IMR-90 (cell line): Measurements from ENCODE around the gene RGSL1. TPM values are rescaled to one million over a fixed set of nuclear protein-coding genes. Genes with fewer than 3 reads are reported as not detected.

Experiments used
- ATAC-seq: fragments of 200-7000 bp; cut with Tn5 transposase; 2 replicates; pipeline ENCODE4 v1.9.1; 2020; ENCODE audit warnings: low read depth, mild to moderate bottlenecking, moderate library complexity
- BruUV-seq: library from RNA; stranded (reverse); fragments of 400-500 nt; replicated peaks from 2 replicates; lab custom pipeline; 2021; lab: Mats Ljungman, UMichigan
- CTCF ChIA-PET: fragments of 300-600 bp; formaldehyde crosslinking; extraction: SDS; loops from one replicate; lab custom pipeline; 2021; ENCODE audit warnings: antibody characterized with exemption; lab: Yijun Ruan, JAX
- POLR2A ChIA-PET: fragments of 300-600 bp; sonication (Branson Sonifier 250); formaldehyde crosslinking; loops from one replicate; lab custom pipeline; 2022; ENCODE audit warnings: antibody characterized with exemption; ENCODE audit not compliant: unreplicated experiment; lab: Charles Lee
- DNase-seq: peaks from one replicate; pipeline ENCODE4 v3.0.0; 2013
- H2AFZ ChIP-seq: replicated peaks from 2 replicates; pipeline ENCODE3; 2013; ENCODE audit warnings: low read length, mild to moderate bottlenecking; ENCODE audit not compliant: poor library complexity
- H2AK5ac ChIP-seq: 2 replicates; pipeline ENCODE4 v1.6.1; 2013; ENCODE audit warnings: low read depth, low read length, inconsistent platforms
- H2AK9ac ChIP-seq: replicated peaks from 2 replicates; pipeline ENCODE3; 2013; ENCODE audit warnings: mild to moderate bottlenecking, low read depth, low read length, moderate library complexity; ENCODE audit not compliant: poor library complexity
- H2BK120ac ChIP-seq: 2 replicates; pipeline ENCODE4 v1.6.1; 2013; ENCODE audit warnings: low read depth, low read length, inconsistent platforms
- H2BK15ac ChIP-seq: 3 replicates; pipeline ENCODE4 v1.6.1; 2013; ENCODE audit warnings: low read depth, low read length, inconsistent platforms
- H2BK20ac ChIP-seq: 2 replicates; pipeline ENCODE4 v1.6.1; 2013; ENCODE audit warnings: low read depth, mild to moderate bottlenecking, inconsistent platforms, low read length, moderate library complexity
- H2BK5ac ChIP-seq: 2 replicates; pipeline ENCODE4 v1.6.1; 2013; ENCODE audit warnings: mild to moderate bottlenecking, low read depth, low read length, inconsistent platforms; ENCODE audit not compliant: poor library complexity, severe bottlenecking
- H3K14ac ChIP-seq: replicated peaks from 2 replicates; pipeline ENCODE4 v1.6.1; 2013; ENCODE audit warnings: low read depth, low read length, inconsistent platforms
- H3K18ac ChIP-seq: 2 replicates; pipeline ENCODE4 v1.6.1; 2013; ENCODE audit warnings: low read depth, low read length, control low read depth
- H3K23ac ChIP-seq: 2 replicates; pipeline ENCODE4 v1.6.1; 2013; ENCODE audit warnings: low read depth, low read length, inconsistent platforms
- H3K27ac ChIP-seq: 2 replicates; pipeline ENCODE4 v1.5.1; 2013; ENCODE audit warnings: mild to moderate bottlenecking, control low read depth, low read length; ENCODE audit not compliant: insufficient read depth
- H3K27me3 ChIP-seq: 2 replicates; pipeline ENCODE4 v1.6.1; 2013; ENCODE audit warnings: low read length; ENCODE audit not compliant: control insufficient read depth, insufficient read depth
- H3K36me3 ChIP-seq: 2 replicates; pipeline ENCODE4 v1.6.1; 2013; ENCODE audit warnings: low read length, mixed read lengths; ENCODE audit not compliant: control insufficient read depth, insufficient read depth
- H3K4ac ChIP-seq: 2 replicates; pipeline ENCODE4 v1.6.1; 2013; ENCODE audit warnings: low read depth, low read length, inconsistent platforms
- H3K4me1 ChIP-seq: 2 replicates; pipeline ENCODE4 v1.6.1; 2013; ENCODE audit warnings: low read length, mixed read lengths; ENCODE audit not compliant: control insufficient read depth, insufficient read depth
- H3K4me2 ChIP-seq: 2 replicates; pipeline ENCODE4 v1.6.1; 2013; ENCODE audit warnings: low read depth, mild to moderate bottlenecking, control low read depth, low read length, moderate library complexity
- H3K4me3 ChIP-seq: 2 replicates; pipeline ENCODE4 v1.5.1; 2013; ENCODE audit warnings: low read depth, mild to moderate bottlenecking, control low read depth, low read length, moderate library complexity; ENCODE audit not compliant: insufficient read depth
- H3K56ac ChIP-seq: 2 replicates; pipeline ENCODE4 v1.6.1; 2013; ENCODE audit warnings: low read length, inconsistent platforms; ENCODE audit not compliant: insufficient read depth; ENCODE audit errors: extremely low read depth
- H3K79me1 ChIP-seq, 2 experiments: 2 replicates each; pipeline ENCODE4 v1.6.1; 2013; ENCODE audit warnings: low read length in 2 of 2, inconsistent platforms in 1 of 2, low read depth in 1 of 2
- H3K9ac ChIP-seq: 2 replicates; pipeline ENCODE4 v1.6.1; 2013; ENCODE audit warnings: low read depth, low read length, control low read depth
- H3K9me1 ChIP-seq: 2 replicates; pipeline ENCODE4 v1.6.1; 2013; ENCODE audit warnings: low read length, inconsistent platforms; ENCODE audit not compliant: insufficient read depth
- H3K9me3 ChIP-seq: 2 replicates; pipeline ENCODE4 v1.6.1; 2013; ENCODE audit warnings: low read length; ENCODE audit not compliant: control insufficient read depth, insufficient read depth
- H4K20me1 ChIP-seq: 2 replicates; pipeline ENCODE4 v1.6.1; 2013; ENCODE audit warnings: low read length, inconsistent platforms; ENCODE audit not compliant: insufficient read depth
- H4K5ac ChIP-seq: 2 replicates; pipeline ENCODE4 v1.6.1; 2013; ENCODE audit warnings: mild to moderate bottlenecking, low read depth, low read length, control low read depth
- H4K8ac ChIP-seq, 2 experiments: 2 replicates each; pipeline ENCODE4 v1.6.1; 2013; ENCODE audit warnings: low read depth in 2 of 2, low read length in 2 of 2, control low read depth in 1 of 2, inconsistent platforms in 1 of 2
- H4K91ac ChIP-seq: 2 replicates; pipeline ENCODE4 v1.6.1; 2013; ENCODE audit warnings: low read depth, low read length, inconsistent platforms; ENCODE audit not compliant: insufficient read depth
- BHLHE40 ChIP-seq: fragments of 150-350 bp; IDR thresholded peaks from 2 replicates; pipeline ENCODE4 v1.6.1; 2016; ENCODE audit warnings: mild to moderate bottlenecking, low read depth, low read length
- CHD1 ChIP-seq: IDR thresholded peaks from 2 replicates; pipeline ENCODE4 v1.6.1; 2012; ENCODE audit warnings: low read depth, low read length, improper control_type of control experiment
- CTCF ChIP-seq: conservative IDR thresholded peaks from 2 replicates; pipeline ENCODE4 v1.5.1; 2012; ENCODE audit warnings: mild to moderate bottlenecking, low read depth, low read length, improper control_type of control experiment
- FOS ChIP-seq: fragments of 150-350 bp; IDR thresholded peaks from 2 replicates; pipeline ENCODE4 v1.6.1; 2016; ENCODE audit warnings: low read depth, low read length
- POLR2A ChIP-seq: IDR thresholded peaks from 2 replicates; pipeline ENCODE4 v1.6.1; 2012; ENCODE audit warnings: mild to moderate bottlenecking, low read depth, low read length
- RAD21 ChIP-seq: IDR thresholded peaks from 2 replicates; pipeline ENCODE4 v1.6.1; 2012; ENCODE audit warnings: low read length, improper control_type of control experiment
- RCOR1 ChIP-seq: IDR thresholded peaks from 2 replicates; pipeline ENCODE4 v1.6.1; 2012; ENCODE audit warnings: mild to moderate bottlenecking, low read length, improper control_type of control experiment; ENCODE audit not compliant: insufficient replicate concordance
- SMC3 ChIP-seq: fragments of 150-350 bp; IDR thresholded peaks from 2 replicates; pipeline ENCODE4 v1.6.1; 2016; ENCODE audit warnings: low read depth, mild to moderate bottlenecking, antibody characterized with exemption, low read length, moderate library complexity
- WGBS, 2 experiments: methylation state at CpG; one replicate each; pipeline versions ENCODE4 v1.1.5 to v1.1.7; 2013; ENCODE audit warnings: missing lambda C conversion rate in 2 of 2; ENCODE audit not compliant: insufficient read length in 1 of 2; ENCODE audit errors: extremely low coverage in 2 of 2; 5-methylcytosine and 5-hydroxymethylcytosine counted together
- dilution Hi-C: fragments of 300-500 bp; cut with HindIII; formaldehyde crosslinking; loops from one replicate; pipeline ENCODE4 v1.14.3; 2018; ENCODE audit warnings: low sequenced_read_pairs; ENCODE audit not compliant: unreplicated experiment
- in situ Hi-C: fragments of 300-500 bp; cut with MboI; formaldehyde crosslinking; loops from 3 replicates; pipeline ENCODE4 v1.14.3; 2019; ENCODE audit warnings: low sequenced_read_pairs, inconsistent platforms, mixed read lengths
- intact Hi-C: fragments of 100-400 bp; cut with micrococcal nuclease; formaldehyde crosslinking; loops from 2 replicates; pipeline ENCODE4 v1.10.0; 2022
- polyA plus RNA-seq, 3 experiments: library from polyadenylated mRNA; depleted of rRNA; stranded (reverse); fragments of >200 nt; gene quantifications; 2 replicates each; pipeline ENCODE4 v1.2.3, GENCODE V29; 2012; ENCODE audit warnings: low replicate concordance in 1 of 3
- total RNA-seq: library from RNA; depleted of rRNA; stranded (reverse); fragments of >200 nt; gene quantifications from 2 replicates; pipeline ENCODE4 v1.2.3, GENCODE V29; 2012

Gene RGSL1
- total and polyA plus RNA-seq, 2 of the 4 experiments (the other 2 are of a cell fraction): not detected

GRCh38 chr1:182584746-182585145 lies 134.8 kb downstream of the RGSL1 start:
- H3K9me3 ChIP-seq: no peaks in the 10 kb centered on the region
- no peak overlapping the region for H3K27ac ChIP-seq
- H2BK15ac ChIP-seq: no peak overlapping the region
- intact Hi-C loops: no loop called here
- no peak for DNase-seq
- no peaks in the 10 kb centered on the region for H3K9me1 ChIP-seq
- H3K79me1 ChIP-seq: no peaks in the 10 kb centered on the region
- no peak overlapping the region for H3K18ac ChIP-seq
- CTCF ChIA-PET: no interaction called here
- no peak overlapping the region for H3K9ac ChIP-seq
- H2AK5ac ChIP-seq: no peak overlapping the region
- no peak overlapping the region for H3K4ac ChIP-seq
- no peak overlapping the region for H2BK120ac ChIP-seq
- no peak overlapping the region for H2AFZ ChIP-seq
- POLR2A ChIA-PET: no interaction called here
- H2BK5ac ChIP-seq: no peak overlapping the region
- no peaks in the 10 kb centered on the region for H4K20me1 ChIP-seq
- no peak overlapping the region for H4K8ac ChIP-seq
- no peaks in the 10 kb centered on the region for H3K27me3 ChIP-seq
- no peak overlapping the region for H3K23ac ChIP-seq
- dilution Hi-C loops: no loop called here
- ATAC-seq: no peak
- no peaks in the 10 kb centered on the region for H3K4me1 ChIP-seq
- H4K5ac ChIP-seq: no peak overlapping the region
- in situ Hi-C loops: no loop called here
- H3K36me3 ChIP-seq: peaks cover 17% of the 10 kb centered on the region
- H3K14ac ChIP-seq: no peak overlapping the region
- WGBS, 2 experiments: 60% methylated on average over 1 of the region's 4 CpGs; no CpG with 5 or more reads in 1 of the 2 experiments
- H2AK9ac ChIP-seq: no peak overlapping the region
- TF ChIP-seq CTCF (no peak), SMC3 (no peak), CHD1 (no peak), RCOR1 (no peak), BHLHE40 (no peak), FOS (no peak), POLR2A (no peak), RAD21 (no peak)
- no peak overlapping the region for H3K4me2 ChIP-seq
- no peak overlapping the region for H3K4me3 ChIP-seq
- no TSS peak for BruUV-seq
- no peak overlapping the region for H4K91ac ChIP-seq
- no peak overlapping the region for H2BK20ac ChIP-seq
- no peak overlapping the region for H3K56ac ChIP-seq
